Stimulated activated CD4-positive, alpha-beta T cell treated with anti-CD3 and anti-CD28 coated beads, TNF-alpha, amount 100 ng/mL, for 4 hours (primary cell): Measurements from ENCODE around the gene TTC39C.

Source experiments
- DNase-seq, 3 experiments: peaks; one replicate each; pipeline ENCODE4 v3.0.0-alpha.2; 2020; ENCODE audit warnings: low read depth in 3 of 3

TTC39C gene

DNA sequence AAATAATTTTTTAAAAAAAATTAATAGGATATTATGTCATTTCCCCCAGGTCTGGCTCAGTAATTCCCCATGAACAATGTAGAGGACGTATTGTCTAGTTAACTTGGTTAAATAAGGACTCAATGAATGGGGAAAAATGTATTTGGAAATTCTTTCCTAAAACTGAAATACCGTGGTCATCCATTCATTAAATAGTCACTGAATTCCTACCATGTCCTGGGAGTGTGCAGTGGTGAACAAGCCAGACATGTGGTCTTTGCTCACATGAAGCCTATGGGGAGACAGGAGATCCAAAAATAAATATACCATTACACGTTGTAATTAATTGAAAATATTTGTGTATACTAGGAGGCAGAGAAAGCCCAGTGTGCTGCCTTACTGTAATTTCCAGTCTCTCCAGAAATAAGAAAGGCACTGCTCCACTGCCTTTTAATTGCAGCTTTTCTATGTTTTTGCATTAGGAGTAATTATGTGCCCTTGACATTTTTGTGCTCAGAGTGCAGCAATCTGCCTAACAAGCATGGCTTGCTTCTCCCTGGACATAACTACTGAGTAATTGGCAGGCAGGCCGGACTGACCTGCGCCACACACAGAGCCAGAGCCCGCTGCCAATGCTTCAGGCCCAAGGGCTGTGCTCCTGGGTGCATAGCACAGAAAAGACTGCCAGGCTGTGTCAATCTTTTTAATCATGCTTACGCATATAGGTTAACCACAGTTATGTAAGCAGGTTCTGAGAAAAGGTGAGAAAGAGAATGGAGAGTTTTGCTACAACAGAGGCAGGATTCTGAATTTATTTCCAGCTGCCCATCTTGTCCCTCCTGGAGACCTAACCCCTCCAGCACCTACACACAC is 22.2 kb upstream of the TTC39C start:
- DNase-seq: no peak

DNA sequence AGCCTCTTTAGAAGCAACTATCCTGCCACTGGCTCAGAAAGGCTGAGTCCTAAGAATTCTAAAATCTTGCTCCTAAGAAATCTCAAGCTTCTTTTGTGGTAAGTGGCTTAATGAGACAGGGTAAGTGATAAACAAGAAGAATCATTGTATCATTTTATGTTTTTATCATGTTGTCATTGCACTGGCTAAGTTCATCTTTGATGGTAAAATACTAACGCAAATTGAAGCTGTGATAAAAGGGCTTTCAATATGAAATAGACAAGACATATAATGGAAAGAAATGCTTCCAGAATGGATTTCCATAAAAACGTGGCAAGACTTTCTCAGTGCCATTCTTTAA is 21.6 kb upstream of the TTC39C start:
- no peak for DNase-seq

DNA sequence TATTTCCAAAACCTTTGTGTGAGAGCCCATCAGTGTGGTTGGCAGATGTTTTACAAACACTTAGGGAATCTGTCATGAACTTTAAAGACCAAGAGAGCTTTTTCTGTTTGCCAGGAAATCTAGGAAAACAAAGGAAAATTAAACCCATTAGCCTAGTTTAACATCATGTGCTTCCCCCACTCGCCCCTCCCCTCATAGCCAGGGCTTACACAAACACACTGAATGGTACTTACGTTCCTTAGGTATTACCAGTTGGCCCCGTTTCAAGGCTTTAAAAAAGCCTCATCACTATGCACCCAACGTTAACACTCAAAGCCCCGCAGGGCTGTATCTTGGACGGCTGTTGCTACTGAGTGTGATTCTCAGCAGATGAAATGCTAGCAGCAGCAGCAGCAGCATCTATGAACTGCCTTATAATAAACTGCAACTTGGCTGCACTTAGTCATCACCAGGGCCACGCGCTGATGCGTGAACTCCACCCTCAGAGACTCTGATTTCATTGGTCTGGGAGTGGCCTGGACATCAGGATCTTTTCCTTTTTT is 20.1 kb upstream of the TTC39C start:
- no peak for DNase-seq

DNA sequence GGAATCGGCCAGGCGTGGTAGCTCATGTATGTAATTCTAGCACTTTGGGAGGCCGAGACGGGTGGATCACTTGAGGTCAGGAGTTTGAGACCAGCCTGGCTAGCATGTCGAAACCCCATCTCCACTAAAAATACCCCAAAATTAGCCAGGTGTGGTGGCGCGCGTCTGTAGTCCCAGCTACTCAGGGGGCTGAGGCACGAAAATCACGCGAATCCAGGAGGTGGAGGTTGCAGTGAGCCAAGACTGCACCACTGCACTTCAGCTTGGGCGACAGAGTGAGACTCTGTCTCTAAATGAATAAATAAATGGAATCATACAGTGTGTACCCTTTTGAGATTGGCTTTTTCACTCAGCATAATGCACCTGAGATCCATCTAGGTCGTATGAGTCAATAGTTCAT is 19.4 kb upstream of the TTC39C start:
- DNase-seq: no peak

DNA sequence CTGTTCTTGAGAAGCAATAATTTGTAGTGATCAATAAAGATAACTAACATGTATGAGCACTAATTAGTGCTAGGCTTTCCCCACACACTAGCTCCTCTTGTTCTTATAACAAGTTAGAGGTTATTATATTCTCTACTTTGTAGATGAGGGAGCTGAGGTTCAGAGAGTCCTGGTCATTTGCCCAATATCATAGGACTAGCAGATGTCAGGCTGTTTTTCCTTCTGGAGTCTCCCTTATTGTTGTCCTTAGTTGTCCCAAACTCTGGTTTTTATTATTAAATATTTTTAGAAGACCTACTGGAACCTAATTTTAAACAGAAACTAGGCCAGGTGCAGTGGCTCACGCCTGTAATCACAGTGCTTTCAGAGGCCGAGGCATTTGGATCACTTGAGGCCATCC is 16.5 kb upstream of the TTC39C start:
- DNase-seq: no peak

DNA sequence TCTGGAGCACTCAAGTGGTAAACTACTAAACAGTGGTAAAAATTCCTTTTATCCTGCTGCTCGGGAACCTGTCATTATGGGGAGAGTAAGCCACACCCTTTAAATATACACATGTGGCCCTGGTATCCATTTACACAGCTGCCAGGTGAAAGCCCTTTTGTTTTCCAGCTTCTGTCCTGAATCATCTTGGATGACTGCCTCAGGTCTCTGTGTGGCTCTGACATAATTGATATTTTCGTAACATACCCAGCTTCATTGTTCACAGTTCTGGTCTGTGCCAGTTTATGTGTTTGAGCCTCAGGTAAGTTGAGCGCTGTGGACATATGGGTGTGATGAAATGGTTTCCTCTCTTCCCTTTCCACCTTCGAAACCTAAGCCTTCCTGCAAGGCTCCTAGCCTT is 15.7 kb upstream of the TTC39C start:
- no peak for DNase-seq

DNA sequence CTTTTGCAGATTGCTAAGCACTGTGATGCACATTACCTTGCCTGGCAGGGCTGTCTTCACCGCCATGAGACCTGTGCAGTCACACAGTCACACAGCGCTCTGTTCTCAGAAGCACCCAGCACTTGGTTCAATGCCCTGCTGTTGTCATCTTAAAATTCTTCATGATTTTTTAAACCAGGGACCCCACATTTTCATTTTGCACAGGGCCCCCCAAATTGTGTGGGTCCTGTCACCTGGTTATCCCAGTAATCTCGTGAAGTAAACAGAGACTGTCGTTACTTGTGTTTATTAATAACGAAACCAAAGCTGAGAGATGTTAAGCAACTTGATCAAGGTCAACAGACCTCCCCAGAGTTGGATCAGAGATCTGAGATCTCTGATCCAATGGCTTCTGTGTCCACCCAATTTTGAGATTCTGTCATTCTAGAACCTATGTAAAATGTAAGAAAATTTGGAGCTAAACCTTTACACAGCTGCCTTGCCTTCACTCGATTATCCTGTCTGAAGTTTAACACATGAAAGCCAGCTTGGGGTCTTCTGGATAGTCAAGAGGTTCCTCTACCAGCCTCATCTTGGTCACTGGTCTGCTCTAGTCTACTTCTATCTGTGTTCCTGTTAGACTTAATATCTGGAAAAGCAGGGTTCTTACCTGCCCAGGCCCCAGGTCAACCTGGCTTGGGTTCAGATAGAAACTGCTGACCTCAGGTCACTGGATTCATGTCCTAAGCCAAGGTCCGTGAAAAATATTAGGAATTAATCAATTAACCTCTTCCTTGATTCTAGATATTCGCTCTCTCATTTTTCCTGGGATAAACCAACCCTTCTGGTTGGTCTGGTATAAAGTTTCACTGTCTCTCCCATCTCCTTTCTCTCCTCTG is 13.7 kb upstream of the TTC39C start:
- no peak for DNase-seq

DNA sequence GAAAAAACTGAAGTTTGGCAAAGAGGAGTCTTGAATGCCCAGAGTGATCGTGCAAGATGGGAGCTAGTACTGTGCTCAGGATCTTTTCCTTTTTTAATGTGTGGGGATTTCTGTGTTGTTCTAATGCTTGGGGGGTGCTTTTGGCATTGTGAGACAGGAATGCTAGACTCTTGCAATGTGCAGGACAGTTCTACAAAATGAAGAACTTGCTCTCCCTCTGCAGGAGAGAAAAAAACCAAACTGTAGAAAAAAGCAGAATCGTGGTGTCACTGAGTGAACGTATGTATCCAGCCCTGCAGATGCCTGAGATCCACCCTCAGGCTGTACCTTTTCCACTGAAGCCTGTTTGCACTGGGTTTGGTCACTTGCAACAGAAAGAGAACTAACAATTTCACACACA is 12.1 kb upstream of the TTC39C start:
- DNase-seq: no peak

DNA sequence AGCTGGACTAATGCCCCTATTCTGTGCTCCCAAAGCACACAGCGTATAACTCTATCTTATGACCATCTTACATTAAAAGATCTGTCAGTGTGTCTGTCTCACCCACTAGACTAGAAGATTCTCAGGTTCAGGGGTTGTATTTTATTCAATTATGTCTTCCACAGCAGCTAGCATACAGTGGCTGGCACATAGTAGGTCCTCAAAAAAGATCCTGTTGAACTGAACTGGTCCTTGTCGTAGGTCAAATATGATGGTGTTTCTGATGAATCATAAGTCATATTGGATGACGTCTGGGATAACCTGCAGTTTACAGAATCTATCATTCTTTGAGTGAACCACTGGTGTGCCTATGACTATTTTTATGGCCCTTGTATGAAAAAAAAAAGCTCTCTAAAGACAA is 11.3 kb upstream of the TTC39C start:
- DNase-seq: no peak

DNA sequence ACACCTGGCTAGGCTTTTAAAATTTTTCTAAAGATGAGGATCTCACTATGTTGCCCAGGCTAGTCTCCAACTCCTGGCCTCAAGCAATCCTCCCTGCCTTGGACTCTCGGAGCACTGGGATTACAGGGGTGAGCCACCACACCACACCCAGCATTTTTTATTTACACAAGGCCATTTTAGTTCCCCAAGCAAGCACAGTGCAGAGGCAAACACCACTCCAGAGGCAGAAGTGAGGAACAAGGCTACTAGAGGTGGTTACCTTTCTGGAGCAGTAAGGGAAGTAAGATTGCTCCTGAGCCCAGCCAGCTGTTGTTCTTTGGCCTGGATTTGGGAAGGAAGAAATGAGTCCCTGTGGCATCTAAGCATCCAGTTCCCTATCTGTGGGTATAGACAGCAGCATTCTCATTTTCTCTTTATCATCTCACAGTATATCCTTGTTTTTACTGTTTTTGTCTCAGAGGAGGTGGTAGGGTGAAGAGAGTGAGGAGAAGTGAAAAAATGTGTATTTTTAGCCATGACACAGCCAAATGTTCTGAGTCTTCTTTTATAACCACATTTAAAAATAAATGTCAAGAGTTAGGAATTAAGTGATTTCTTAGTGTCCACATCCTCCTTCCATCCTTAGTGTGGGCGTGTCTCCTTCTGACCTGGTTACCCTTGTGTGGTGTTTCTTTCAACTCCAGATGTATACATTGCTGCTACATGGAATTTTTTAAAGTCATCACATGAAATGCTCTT is 10.5 kb upstream of the TTC39C start:
- DNase-seq: no peak

DNA sequence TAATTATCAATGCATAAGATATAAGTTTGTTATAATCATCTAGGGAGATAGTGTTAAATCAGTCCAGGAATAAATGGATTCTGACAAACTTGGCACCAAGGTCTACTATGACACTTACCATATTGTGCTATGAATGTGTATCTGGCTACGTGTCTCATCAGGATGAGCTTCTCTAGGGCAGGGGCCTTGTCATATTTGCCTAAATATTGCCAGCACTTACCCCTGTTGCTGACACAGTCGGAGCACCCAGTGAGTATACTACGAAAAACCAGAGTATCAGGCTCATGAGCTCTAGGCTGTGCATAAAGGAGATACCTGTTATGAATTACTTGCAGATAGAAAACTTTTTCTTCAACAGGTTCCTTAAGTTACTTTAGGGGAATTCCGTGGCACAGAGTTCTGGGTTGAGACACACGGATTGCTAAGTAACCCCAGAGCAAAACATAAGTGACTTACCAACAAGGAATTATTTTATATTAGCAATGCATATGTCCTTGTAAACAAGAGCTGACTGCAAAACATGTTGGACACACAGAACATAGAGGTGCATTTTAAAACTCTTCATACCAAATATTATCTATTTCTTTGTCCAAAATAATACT is 7.7 kb upstream of the TTC39C start:
- no peak for DNase-seq

DNA sequence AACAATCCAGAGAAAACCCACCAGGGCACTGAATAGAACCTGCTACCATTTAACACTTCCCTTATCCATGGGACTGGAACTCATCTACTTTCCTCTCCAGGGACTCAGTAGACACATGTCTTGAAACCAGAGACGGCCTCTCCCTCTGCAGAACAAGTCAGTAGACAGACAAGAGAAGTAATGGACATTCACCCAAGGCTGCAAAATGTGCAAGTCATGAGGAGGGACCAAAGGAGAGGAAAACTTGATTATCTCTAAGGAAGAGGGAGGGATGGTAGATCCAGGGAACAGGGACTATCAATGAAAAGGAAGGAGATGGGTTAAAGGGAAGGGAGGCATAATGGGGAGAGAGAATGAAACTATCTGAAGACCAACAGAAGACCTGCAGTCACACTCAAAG is 5.3 kb upstream of the TTC39C start:
- DNase-seq: no peak

DNA sequence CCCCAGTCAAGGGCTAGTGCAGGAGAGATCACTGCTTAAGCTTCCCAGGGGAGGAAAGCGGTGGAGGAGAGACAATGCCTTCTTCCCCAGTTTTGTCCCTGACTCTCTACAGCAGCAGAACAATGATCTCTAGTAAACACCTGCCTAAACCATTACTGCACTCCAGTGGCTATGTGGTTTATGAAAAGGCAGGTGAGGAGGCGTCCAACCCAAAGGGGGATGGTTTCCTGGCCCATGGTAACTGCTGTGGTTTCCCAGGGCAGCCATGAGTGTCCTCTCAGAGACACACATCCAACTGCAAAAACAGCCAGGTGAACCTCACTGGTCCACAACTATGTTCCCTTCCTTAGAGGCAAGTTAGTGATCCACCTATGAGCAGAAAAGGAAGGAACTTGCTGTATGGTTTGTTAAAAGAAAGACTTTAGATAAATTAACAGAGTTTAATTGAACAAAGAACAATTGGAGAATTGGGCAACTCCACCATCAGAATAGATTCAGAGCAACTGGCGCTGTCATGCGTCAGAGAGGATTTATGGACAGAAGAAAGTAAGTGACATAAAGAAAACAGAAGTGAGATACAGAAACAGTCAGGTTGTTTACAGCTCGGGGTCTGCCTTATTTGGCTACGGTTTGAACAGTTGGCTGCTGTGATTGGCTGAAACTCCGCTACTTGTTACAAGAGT is 4.8 kb upstream of the TTC39C start:
- no peak for DNase-seq

DNA sequence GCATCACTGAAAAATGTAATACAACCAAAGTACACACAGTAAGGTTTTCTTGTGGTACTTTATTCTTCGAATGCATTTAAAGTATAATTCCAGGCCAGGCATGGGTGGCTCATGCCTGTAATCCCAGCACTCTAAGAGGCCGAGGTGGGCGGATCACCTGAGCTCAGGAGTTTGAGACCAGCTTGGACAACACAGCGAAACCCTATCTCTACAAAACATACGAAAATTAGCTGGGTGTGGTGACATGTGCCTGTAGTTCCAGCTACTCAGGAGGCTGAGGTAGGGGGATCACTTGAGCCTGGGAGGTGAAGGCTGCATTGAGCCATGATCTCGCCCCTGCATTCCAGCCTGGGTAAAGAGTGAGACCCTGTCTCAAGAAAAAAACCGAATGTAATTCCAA is 3.9 kb upstream of the TTC39C start:
- DNase-seq: no peak

DNA sequence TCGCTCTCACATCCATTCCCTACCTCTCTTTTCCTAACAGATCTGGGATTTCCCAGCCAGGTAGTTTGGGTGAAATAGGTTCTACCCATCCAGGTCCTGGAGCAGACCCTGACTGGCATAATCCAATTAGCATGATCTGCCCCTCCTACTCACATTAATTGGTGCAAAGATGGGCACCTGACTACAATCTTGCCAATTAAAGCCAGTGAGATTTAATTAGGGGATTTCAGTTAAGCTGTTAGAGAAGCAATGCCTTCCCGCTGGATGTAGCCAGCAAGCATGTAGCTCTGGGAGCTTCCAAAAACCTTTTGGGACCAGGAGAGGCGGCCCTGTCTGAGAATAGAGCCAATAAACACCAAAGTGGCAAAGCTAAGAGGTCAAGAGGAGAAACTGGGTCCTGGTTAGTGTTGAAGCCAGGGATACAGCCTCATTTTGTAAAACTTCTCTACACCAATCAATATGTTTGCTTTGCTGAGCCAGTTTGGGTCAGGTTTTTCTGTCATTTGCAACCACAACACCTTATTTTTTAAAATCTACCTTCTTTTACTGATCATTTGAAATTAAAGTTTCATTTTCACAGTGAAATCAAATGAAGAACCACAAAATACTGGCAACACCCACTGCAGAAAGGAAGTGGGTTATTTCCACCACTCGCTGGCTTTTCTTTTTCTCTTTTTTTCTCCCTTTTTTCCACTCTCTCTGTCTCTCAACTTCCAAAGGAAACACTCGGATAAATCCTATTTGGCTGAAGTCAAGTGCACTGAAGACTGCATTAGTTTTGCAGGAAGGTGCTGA is 3.2 kb upstream of the TTC39C start:
- no peak for DNase-seq

DNA sequence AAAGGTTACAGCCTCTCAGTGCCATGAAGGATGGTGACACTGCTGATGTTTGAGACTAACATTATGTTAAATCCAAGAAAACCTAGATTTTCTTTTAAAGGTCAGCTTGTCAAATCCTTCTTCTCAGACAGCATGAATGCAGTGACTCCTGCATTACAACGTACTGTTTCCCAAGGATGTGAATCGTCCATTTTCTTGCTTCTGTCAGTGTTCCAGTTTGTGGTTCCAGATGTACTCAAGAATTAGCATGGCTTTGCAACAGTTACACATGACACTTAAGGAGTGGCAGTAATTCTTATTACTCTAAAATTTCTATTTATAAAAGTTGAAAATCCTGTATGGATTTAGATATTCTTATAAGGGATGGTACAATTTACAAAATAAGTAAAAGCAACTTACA is 1.5 kb upstream of the TTC39C start:
- no peak for DNase-seq

DNA sequence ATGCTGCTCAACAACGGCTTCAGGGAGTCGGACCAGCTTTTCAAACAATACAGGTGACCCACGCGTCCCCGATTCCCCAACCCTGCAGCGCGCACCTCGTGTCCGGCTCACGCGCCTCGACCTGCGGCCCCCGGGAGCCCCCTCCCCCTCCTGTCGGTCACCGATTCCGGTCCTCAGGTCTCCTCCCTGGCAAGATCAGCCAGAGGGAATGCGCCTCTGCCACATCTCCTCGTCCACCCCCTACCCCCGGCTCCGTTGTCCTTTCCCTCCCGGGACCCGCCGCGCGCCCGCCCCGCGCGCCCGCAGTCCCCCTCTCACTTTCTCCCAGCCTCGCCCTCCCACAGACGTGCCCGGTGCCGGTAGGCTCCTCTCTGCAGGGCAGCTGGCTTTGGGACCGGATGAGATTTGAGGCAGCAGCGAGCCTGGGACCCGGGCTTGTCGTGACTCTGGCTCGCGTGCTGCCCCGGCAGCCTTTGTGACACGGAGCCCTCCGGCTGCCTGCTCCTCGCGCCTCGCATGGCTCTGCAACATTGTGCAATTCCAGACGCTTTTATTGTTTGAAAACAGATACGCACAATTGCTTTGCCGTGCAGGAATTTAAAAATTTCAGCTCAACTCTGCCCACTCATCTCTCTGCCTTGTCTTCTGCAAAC is 558 bp downstream of the TTC39C start:
- DNase-seq: peak in 2 of 3 experiments; percentile 27 to 36

DNA sequence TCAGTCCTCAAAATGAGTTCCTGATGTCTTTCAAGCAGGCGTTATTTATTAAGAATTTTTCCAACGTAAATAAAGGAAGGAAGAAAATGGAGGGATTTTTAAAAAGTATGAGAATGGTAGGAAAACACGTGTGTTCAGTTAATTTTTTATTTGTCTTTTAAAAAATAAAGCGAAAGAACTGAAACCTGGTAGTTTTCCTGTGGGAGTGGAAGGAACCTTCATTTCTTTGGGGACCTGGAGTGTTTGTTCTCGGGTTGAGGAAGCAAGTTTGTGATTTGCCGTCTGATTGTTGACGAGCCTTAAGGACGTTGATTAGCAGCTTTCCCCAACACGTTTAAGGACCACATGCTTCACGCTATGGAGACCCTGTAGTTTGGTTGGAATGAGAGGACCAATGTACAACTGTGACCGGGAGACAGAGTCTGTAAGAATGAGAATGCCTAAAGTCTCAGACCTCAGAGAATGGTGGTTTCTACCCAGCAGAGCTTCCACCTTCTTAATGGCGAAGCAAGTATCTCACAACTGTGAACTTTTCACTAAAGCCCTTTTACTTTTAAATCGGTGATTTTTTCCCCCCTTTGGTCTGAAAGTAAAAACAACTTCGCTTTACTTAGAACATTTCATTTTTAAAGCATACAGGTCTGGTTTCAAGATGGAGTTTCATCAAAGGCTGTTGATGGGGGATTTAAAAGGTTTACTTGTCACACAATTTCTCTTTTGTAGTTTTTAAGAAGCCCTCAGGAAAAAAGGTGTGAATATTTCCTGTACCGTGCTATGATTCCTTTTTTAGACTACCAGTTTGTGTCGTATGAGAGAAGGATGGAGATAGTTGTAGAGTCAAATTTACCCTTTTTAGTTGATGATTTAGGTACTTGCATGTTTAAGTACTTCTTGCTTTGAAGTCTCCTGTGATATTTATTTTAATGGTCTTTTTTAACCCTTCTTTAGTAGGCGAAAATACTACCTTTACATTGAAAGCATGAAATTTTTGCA is 1.4 kb downstream of the TTC39C start:
- DNase-seq: no peak

DNA sequence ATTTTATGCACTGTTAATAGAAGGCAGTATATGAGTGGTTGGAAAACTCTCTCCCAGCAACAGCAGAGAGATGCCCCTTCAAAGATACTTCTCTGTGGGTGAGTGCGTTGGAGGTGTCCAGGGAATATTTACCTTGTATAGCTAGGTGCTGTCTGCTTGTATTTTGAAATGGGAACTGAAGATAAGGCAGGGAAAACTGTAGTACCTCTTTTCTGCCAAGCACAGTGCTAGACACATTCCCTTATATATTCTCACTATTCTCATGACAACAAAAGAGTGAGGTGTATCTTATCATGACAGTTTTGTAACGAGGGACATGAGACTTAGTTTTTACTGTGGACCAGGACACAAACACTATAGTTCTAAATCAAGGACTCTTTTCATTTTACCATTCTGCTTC is 2.1 kb downstream of the TTC39C start:
- DNase-seq: no peak
